SK-N-MC (cell line): ENCODE data around the gene SAMD14.

Experiments
- DNase-seq: peaks from one replicate; pipeline ENCODE4 v3.0.0-alpha.2; 2011; ENCODE audit warnings: low read depth, low spot score
- H3K27ac ChIP-seq: fragments of 200-600 bp; sonication (generic); 2 replicates; pipeline ENCODE4 v1.5.1; 2016; ENCODE audit warnings: mixed run types
- H3K36me3 ChIP-seq: fragments of 200-600 bp; sonication (generic); 2 replicates; pipeline ENCODE4 v1.6.1; 2017; ENCODE audit warnings: antibody characterized with exemption, low read length, mixed read lengths; ENCODE audit not compliant: insufficient read depth
- H3K4me3 ChIP-seq: fragments of 200-600 bp; sonication (generic); 2 replicates; pipeline ENCODE4 v1.5.1; 2016
- H3K9ac ChIP-seq: fragments of 200-600 bp; sonication (generic); 2 replicates; pipeline ENCODE4 v1.8.0; 2017; ENCODE audit warnings: mixed run types, mixed read lengths; ENCODE audit not compliant: insufficient read length
- H3K9me3 ChIP-seq: fragments of 200-600 bp; sonication (generic); 2 replicates; pipeline ENCODE4 v1.6.1; 2017; ENCODE audit warnings: low read depth, mild to moderate bottlenecking, antibody characterized with exemption, low read length, moderate library complexity, mixed read lengths
- EZH2 ChIP-seq: fragments of 200-600 bp; sonication (generic); IDR thresholded peaks from one replicate; pipeline ENCODE4 v1.6.1; 2017; ENCODE audit warnings: antibody characterized with exemption
- FOXP2 ChIP-seq: optimal IDR thresholded peaks from 2 replicates; pipeline ENCODE3; 2011; ENCODE audit warnings: mild to moderate bottlenecking, moderate library complexity; ENCODE audit not compliant: insufficient read depth; ENCODE audit errors: extremely low read length, control extremely low read depth
- POLR2AphosphoS5 ChIP-seq: IDR thresholded peaks from 2 replicates; pipeline ENCODE4 v1.6.1; 2012; ENCODE audit warnings: mild to moderate bottlenecking, low read depth, low read length, borderline replicate concordance

The SAMD14 gene

GRCh38 chr17:50125420-50125997 is 4.5 kb downstream of the SAMD14 start:
- DNase-seq, result no peak
- no peak overlapping the region for H3K4me3 ChIP-seq
- no peak overlapping the region for H3K9ac ChIP-seq
- no peaks in the 10 kb centered on the region for H3K36me3 ChIP-seq
- no peak for TF ChIP-seq EZH2
- TF ChIP-seq POLR2AphosphoS5, result no peak
- no peak for TF ChIP-seq FOXP2
- H3K27ac ChIP-seq, result no peak overlapping the region
- H3K9me3 ChIP-seq, result no peaks in the 10 kb centered on the region

- peak overlapping the region; percentile 96 for H3K27ac ChIP-seq
- TF ChIP-seq FOXP2 (no peak), EZH2 (no peak), POLR2AphosphoS5 (no peak; the same call in 1 of the 2 replicates)
- peak overlapping the region; percentile 72 for H3K4me3 ChIP-seq
- H3K9me3 ChIP-seq, result no peaks in the 10 kb centered on the region
- H3K36me3 ChIP-seq, result no peaks in the 10 kb centered on the region
- peak overlapping the region; percentile 64 for H3K9ac ChIP-seq
- DNase-seq, result peak; percentile 59
Observed at GRCh38 chr17:50123649-50124349, 6.2 kb downstream of the SAMD14 start.

- Histone ChIP-seq H3K27ac (peak overlapping the region; percentile 96), H3K36me3 (no peaks in the 10 kb centered on the region), H3K9ac (peak overlapping the region; percentile 64), H3K9me3 (no peaks in the 10 kb centered on the region), H3K4me3 (peak overlapping the region; percentile 72)
- TF ChIP-seq EZH2, result no peak
- DNase-seq, result peak; percentile 28
Observed at GRCh38 chr17:50122945-50123344, 7.0 kb downstream of the SAMD14 start.

GRCh38 chr17:50120475-50121253 is 9.3 kb downstream of the SAMD14 start:
- H3K27ac ChIP-seq, result no peak overlapping the region
- H3K36me3 ChIP-seq, result no peaks in the 10 kb centered on the region
- H3K9ac ChIP-seq, result no peak overlapping the region
- DNase-seq, result no peak
- TF ChIP-seq POLR2AphosphoS5 (no peak), FOXP2 (no peak), EZH2 (no peak)
- H3K9me3 ChIP-seq, result no peaks in the 10 kb centered on the region
- H3K4me3 ChIP-seq, result no peak overlapping the region

- no peak overlapping the region for H3K9ac ChIP-seq
- H3K27ac ChIP-seq, result no peak overlapping the region
- no peaks in the 10 kb centered on the region for H3K9me3 ChIP-seq
- H3K36me3 ChIP-seq, result no peaks in the 10 kb centered on the region
- no peak overlapping the region for H3K4me3 ChIP-seq
- no peak for DNase-seq
- TF ChIP-seq POLR2AphosphoS5, result no peak
- TF ChIP-seq FOXP2, result no peak
- TF ChIP-seq EZH2, result no peak
Observed at GRCh38 chr17:50118828-50119218, 11.1 kb downstream of the SAMD14 start.

GRCh38 chr17:50118076-50118827 is 11.7 kb downstream of the SAMD14 start:
- no peak for DNase-seq
- H3K4me3 ChIP-seq, result no peak overlapping the region
- no peak overlapping the region for H3K27ac ChIP-seq
- TF ChIP-seq FOXP2, result no peak
- no peak for TF ChIP-seq EZH2
- TF ChIP-seq POLR2AphosphoS5, result no peak
- H3K9me3 ChIP-seq, result no peaks in the 10 kb centered on the region
- H3K36me3 ChIP-seq, result no peaks in the 10 kb centered on the region; the same call in 1 of the 2 replicates
- no peak overlapping the region for H3K9ac ChIP-seq

- H3K4me3 ChIP-seq, result no peak overlapping the region
- no peak for TF ChIP-seq EZH2
- no peak for TF ChIP-seq FOXP2
- no peak for TF ChIP-seq POLR2AphosphoS5
- no peaks in the 10 kb centered on the region for H3K9me3 ChIP-seq
- no peak overlapping the region for H3K27ac ChIP-seq
- no peaks in the 10 kb centered on the region; the same call in 1 of the 2 replicates for H3K36me3 ChIP-seq
- H3K9ac ChIP-seq, result no peak overlapping the region
- DNase-seq, result no peak
Observed at GRCh38 chr17:50117202-50118051, 12.5 kb downstream of the SAMD14 start.
